Stimulated activated CD8-positive, alpha-beta memory T cell treated with anti-CD3 and anti-CD28 coated beads, Interleukin-2, amount 100 ng/mL, for 48 hours (primary cell): ENCODE data around the gene BANP.
"Not testable (repeated sequence)": the region's sequence is repeated elsewhere in the genome, so short reads cannot be mapped to it uniquely, and the experiment has no call there.

Experiments used
- DNase-seq, 2 donors: peaks; one replicate each; pipeline ENCODE4 v3.0.0-alpha.2; 2020; ENCODE audit warnings: low read depth in 2 of 2

BANP gene

GRCh38 chr16:88086571-88087516, 135.6 kb downstream of the BANP start:
- no peak for DNase-seq

GRCh38 chr16:88087517-88087877, 136.3 kb downstream of the BANP start:
- no peak for DNase-seq

- no peak for DNase-seq
These were observed 136.9 kb downstream of the BANP start for GRCh38 chr16:88088161-88088581.

- DNase-seq, result not testable (repeated sequence)
These were observed 137.4 kb downstream of the BANP start for GRCh38 chr16:88088611-88089010.

- DNase-seq, result not testable (repeated sequence)
These were observed 137.8 kb downstream of the BANP start for GRCh38 chr16:88089071-88089470.

GRCh38 chr16:88089632-88090376, 138.6 kb downstream of the BANP start:
- DNase-seq, result not testable (repeated sequence)

- DNase-seq, result not testable (repeated sequence)
These were observed 139.3 kb downstream of the BANP start for GRCh38 chr16:88090377-88091175.

- DNase-seq, result not testable (repeated sequence)
These were observed 140.2 kb downstream of the BANP start for GRCh38 chr16:88091221-88091971.

GRCh38 chr16:88091972-88092302, 140.7 kb downstream of the BANP start:
- DNase-seq, result not testable (repeated sequence)

GRCh38 chr16:88092791-88093555, 141.7 kb downstream of the BANP start:
- DNase-seq, result not testable (repeated sequence)

GRCh38 chr16:88093556-88094252, 142.5 kb downstream of the BANP start:
- DNase-seq, result not testable (repeated sequence)

GRCh38 chr16:88094253-88094575, 143.0 kb downstream of the BANP start:
- not testable (repeated sequence) for DNase-seq

- DNase-seq, result not testable (repeated sequence)
These were observed 143.7 kb downstream of the BANP start for GRCh38 chr16:88094900-88095299.

GRCh38 chr16:88096659-88097058, 145.4 kb downstream of the BANP start:
- DNase-seq, result not testable (repeated sequence)

- not testable (repeated sequence) for DNase-seq
These were observed 147.7 kb downstream of the BANP start for GRCh38 chr16:88098731-88099562.

- no peak for DNase-seq
These were observed 148.3 kb downstream of the BANP start for GRCh38 chr16:88099563-88099890.

- not testable (repeated sequence) for DNase-seq
These were observed 148.7 kb downstream of the BANP start for GRCh38 chr16:88099956-88100355.

GRCh38 chr16:88100801-88101622, 149.8 kb downstream of the BANP start:
- DNase-seq, result not testable (repeated sequence)
